IPS DF 6.9 (cell line): ENCODE results near the gene IFNA14.

Source experiments
- DNase-seq: peaks from one replicate; pipeline ENCODE4 v3.0.0-alpha.2; 2013; ENCODE audit warnings: low read depth, low spot score
- H3K27ac ChIP-seq: one replicate; pipeline ENCODE4 v1.5.1; 2013; ENCODE audit warnings: low read length, control low read depth
- H3K27me3 ChIP-seq: 2 replicates; pipeline ENCODE4 v1.6.1; 2013; ENCODE audit warnings: mild to moderate bottlenecking, low read length; ENCODE audit not compliant: control insufficient read depth, insufficient read depth
- H3K36me3 ChIP-seq: 2 replicates; pipeline ENCODE4 v1.6.1; 2013; ENCODE audit warnings: low read length; ENCODE audit not compliant: control insufficient read depth, insufficient read depth
- H3K4me1 ChIP-seq: 2 replicates; pipeline ENCODE4 v1.6.1; 2013; ENCODE audit warnings: low read length; ENCODE audit not compliant: control insufficient read depth, insufficient read depth
- H3K4me3 ChIP-seq: 2 replicates; pipeline ENCODE4 v1.5.1; 2013; ENCODE audit warnings: mild to moderate bottlenecking, low read length
- H3K9me3 ChIP-seq: 2 replicates; pipeline ENCODE4 v1.6.1; 2013; ENCODE audit warnings: low read length, inconsistent platforms; ENCODE audit not compliant: control insufficient read depth, insufficient read depth
- WGBS: extraction: QIAGEN DNeasy Blood & Tissue Kit; methylation state at CpG from one replicate; pipeline ENCODE4 v1.1.7; 2013; ENCODE audit warnings: mixed read lengths, missing lambda C conversion rate; ENCODE audit not compliant: insufficient read length, insufficient coverage; 5-methylcytosine and 5-hydroxymethylcytosine counted together

The IFNA14 gene

GRCh38 chr9:21239911-21240310 is at the start of gene IFNA14:
Gene IFNA14 (minus strand): TSS chr9:21240005. CDS start chr9:21239935, 70 bp downstream.
- H3K9me3 ChIP-seq = no peaks in the 10 kb centered on the region
- H3K27ac ChIP-seq = no peak within 1 kb of the TSS
- H3K4me1 ChIP-seq = no peaks in the 10 kb centered on the region
- no peaks in the 10 kb centered on the region for H3K36me3 ChIP-seq
- no peak within 1 kb of the TSS for H3K4me3 ChIP-seq
- H3K27me3 ChIP-seq = no peaks in the 10 kb centered on the region
- DNase-seq = no peak
- no CpG with 5 or more reads among the region's 2 CpGs for WGBS

GRCh38 chr9:21287280-21287679 is 47.5 kb upstream of the IFNA14 start:
- H3K27ac ChIP-seq = no peak overlapping the region
- H3K27me3 ChIP-seq = no peaks in the 10 kb centered on the region
- H3K4me3 ChIP-seq = no peak overlapping the region
- DNase-seq = no peak
- H3K36me3 ChIP-seq = no peaks in the 10 kb centered on the region
- no CpG with 5 or more reads among the region's 3 CpGs for WGBS
- no peaks in the 10 kb centered on the region for H3K9me3 ChIP-seq
- no peaks in the 10 kb centered on the region for H3K4me1 ChIP-seq

- Histone ChIP-seq H3K36me3 (no peaks in the 10 kb centered on the region), H3K4me1 (no peaks in the 10 kb centered on the region), H3K4me3 (no peak overlapping the region), H3K27me3 (no peaks in the 10 kb centered on the region), H3K9me3 (no peaks in the 10 kb centered on the region), H3K27ac (no peak overlapping the region)
- no CpG with 5 or more reads among the region's 5 CpGs for WGBS
- DNase-seq = no peak
Observed at GRCh38 chr9:21286659-21287058, 46.9 kb upstream of the IFNA14 start.

GRCh38 chr9:21286099-21286498 is 46.3 kb upstream of the IFNA14 start:
- DNase-seq = no peak
- Histone ChIP-seq H3K27me3 (no peaks in the 10 kb centered on the region), H3K4me1 (no peaks in the 10 kb centered on the region), H3K36me3 (no peaks in the 10 kb centered on the region), H3K4me3 (no peak overlapping the region), H3K9me3 (no peaks in the 10 kb centered on the region), H3K27ac (no peak overlapping the region)
- no CpG with 5 or more reads among the region's 5 CpGs for WGBS

GRCh38 chr9:21281275-21281674 is 41.5 kb upstream of the IFNA14 start:
- DNase-seq = no peak
- no CpG with 5 or more reads among the region's 2 CpGs for WGBS
- no peaks in the 10 kb centered on the region for H3K27me3 ChIP-seq

GRCh38 chr9:21268347-21268657 is 28.5 kb upstream of the IFNA14 start:
- no peak for DNase-seq
- Histone ChIP-seq H3K4me3 (no peak overlapping the region), H3K27me3 (peaks cover 28% of the 10 kb centered on the region), H3K9me3 (no peaks in the 10 kb centered on the region), H3K36me3 (no peaks in the 10 kb centered on the region), H3K27ac (no peak overlapping the region), H3K4me1 (no peaks in the 10 kb centered on the region)
- no CpG with 5 or more reads among the region's 2 CpGs for WGBS

More at GRCh38 chr9:21281275-21281674, 41.5 kb upstream of the IFNA14 start:
- no peaks in the 10 kb centered on the region for H3K9me3 ChIP-seq
- H3K4me3 ChIP-seq = no peak overlapping the region
- no peaks in the 10 kb centered on the region for H3K36me3 ChIP-seq
- no peak overlapping the region for H3K27ac ChIP-seq
- H3K4me1 ChIP-seq = no peaks in the 10 kb centered on the region

GRCh38 chr9:21267485-21268346 is 27.9 kb upstream of the IFNA14 start:
- Histone ChIP-seq H3K4me1 (no peaks in the 10 kb centered on the region), H3K27ac (no peak overlapping the region), H3K9me3 (no peaks in the 10 kb centered on the region), H3K27me3 (peaks cover 28% of the 10 kb centered on the region), H3K36me3 (no peaks in the 10 kb centered on the region), H3K4me3 (no peak overlapping the region)
- no peak for DNase-seq
- no CpG with 5 or more reads among the region's 4 CpGs for WGBS

- no peak for DNase-seq
- Histone ChIP-seq H3K36me3 (no peaks in the 10 kb centered on the region), H3K27me3 (peaks cover 28% of the 10 kb centered on the region), H3K4me1 (no peaks in the 10 kb centered on the region), H3K27ac (no peak overlapping the region), H3K9me3 (no peaks in the 10 kb centered on the region), H3K4me3 (no peak overlapping the region)
- WGBS = no CpG with 5 or more reads among the region's 3 CpGs
Observed at GRCh38 chr9:21266733-21267484, 27.1 kb upstream of the IFNA14 start.

GRCh38 chr9:21265421-21266189 is 25.8 kb upstream of the IFNA14 start:
- Histone ChIP-seq H3K4me1 (no peaks in the 10 kb centered on the region), H3K4me3 (no peak overlapping the region), H3K27me3 (peaks cover 28% of the 10 kb centered on the region), H3K9me3 (no peaks in the 10 kb centered on the region), H3K36me3 (no peaks in the 10 kb centered on the region), H3K27ac (no peak overlapping the region)
- no peak for DNase-seq
- WGBS = no CpG with 5 or more reads among the region's 1 CpG

GRCh38 chr9:21255538-21256212 is 15.9 kb upstream of the IFNA14 start:
- Histone ChIP-seq H3K4me1 (peaks cover 3% of the 10 kb centered on the region; the same call in 1 of the 2 replicates), H3K27ac (no peak overlapping the region), H3K36me3 (no peaks in the 10 kb centered on the region), H3K9me3 (no peaks in the 10 kb centered on the region), H3K4me3 (no peak overlapping the region), H3K27me3 (no peaks in the 10 kb centered on the region)
- no peak for DNase-seq
- WGBS = no CpG with 5 or more reads among the region's 5 CpGs
